Rectal smooth muscle tissue (tissue), 1 donor: Measurements from ENCODE around the gene CD7.

Source experiments
- H3K27ac ChIP-seq: one replicate; pipeline ENCODE4 v1.7.0; 2013; ENCODE audit warnings: low read depth, low read length, inconsistent platforms
- H3K27me3 ChIP-seq: one replicate; pipeline ENCODE4 v1.7.0; 2013; ENCODE audit warnings: low read length; ENCODE audit not compliant: control insufficient read depth, insufficient read depth
- H3K36me3 ChIP-seq: one replicate; pipeline ENCODE4 v1.7.0; 2013; ENCODE audit warnings: low read length; ENCODE audit not compliant: control insufficient read depth, insufficient read depth
- H3K4me1 ChIP-seq: one replicate; pipeline ENCODE4 v1.7.0; 2013; ENCODE audit warnings: low read length; ENCODE audit not compliant: control insufficient read depth, insufficient read depth
- H3K4me3 ChIP-seq: one replicate; pipeline ENCODE4 v1.7.0; 2013; ENCODE audit warnings: low read length
- H3K9ac ChIP-seq: one replicate; pipeline ENCODE4 v1.7.0; 2013; ENCODE audit warnings: low read length

Gene CD7

DNA sequence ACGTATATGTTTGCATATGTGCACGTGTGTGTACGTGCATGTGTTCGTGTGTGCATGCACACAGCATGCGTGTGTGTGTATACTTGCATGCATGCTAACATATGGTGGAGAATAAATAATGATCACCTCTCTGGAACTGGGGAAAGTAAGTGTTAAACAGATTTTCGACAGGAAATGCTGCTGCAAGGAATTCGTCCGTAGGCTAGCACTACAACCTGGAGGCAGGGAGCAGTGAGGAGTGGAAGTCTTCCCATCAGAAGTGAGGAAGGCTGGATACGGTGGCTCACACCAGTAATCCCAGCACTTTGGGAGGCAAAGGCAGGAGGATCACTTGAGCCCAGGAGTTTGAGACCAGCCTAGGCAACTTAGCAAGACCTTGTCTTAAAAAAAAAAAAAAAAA, 39.1 kb downstream of the CD7 start:
- H3K27ac ChIP-seq, result no peak overlapping the region
- H3K27me3 ChIP-seq, result no peaks in the 10 kb centered on the region
- no peak overlapping the region for H3K4me3 ChIP-seq
- no peak overlapping the region for H3K9ac ChIP-seq
- peaks cover 4% of the 10 kb centered on the region for H3K4me1 ChIP-seq
- no peaks in the 10 kb centered on the region for H3K36me3 ChIP-seq

DNA sequence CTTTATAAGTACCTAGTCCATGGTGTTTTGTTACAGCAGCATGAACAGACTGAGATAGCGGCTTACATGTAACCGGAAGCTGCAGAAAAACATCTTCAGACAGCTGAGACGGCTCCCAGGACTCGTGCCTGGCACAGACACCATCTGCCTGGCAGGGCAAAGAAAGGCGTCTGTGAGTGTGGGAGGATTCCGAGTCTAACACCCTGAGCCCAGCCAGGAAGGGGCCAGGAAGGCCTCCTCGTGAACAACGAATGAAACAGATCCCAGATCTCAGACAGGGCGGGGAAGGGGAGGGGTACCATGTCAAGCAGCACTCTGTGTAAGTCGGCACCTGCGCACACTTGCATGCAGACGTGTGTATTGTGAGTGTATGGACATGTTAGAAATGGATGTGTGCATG, 39.6 kb downstream of the CD7 start:
- Histone ChIP-seq H3K27me3 (no peaks in the 10 kb centered on the region), H3K9ac (no peak overlapping the region), H3K27ac (no peak overlapping the region), H3K36me3 (no peaks in the 10 kb centered on the region), H3K4me3 (no peak overlapping the region), H3K4me1 (peaks cover 4% of the 10 kb centered on the region)

DNA sequence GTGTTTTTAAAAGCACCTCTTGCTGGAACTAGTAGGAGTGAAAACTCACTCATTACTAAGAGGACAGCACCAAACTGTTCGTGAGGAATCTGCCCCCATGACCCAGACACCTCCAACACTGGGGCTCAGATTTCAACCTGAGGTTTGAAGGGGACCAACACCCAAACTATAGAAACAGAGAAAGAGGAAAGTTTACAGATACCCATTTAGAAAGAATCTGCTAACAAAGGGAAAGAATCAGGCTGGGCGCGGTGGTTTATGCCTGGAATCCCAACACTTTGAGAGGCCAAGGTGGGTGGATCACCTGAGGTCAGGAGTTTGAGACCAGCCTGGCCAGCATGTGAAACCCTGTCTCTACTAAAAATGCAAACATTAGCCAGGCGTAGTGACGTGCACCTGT, 40.5 kb downstream of the CD7 start:
- Histone ChIP-seq H3K9ac (no peak overlapping the region), H3K27me3 (no peaks in the 10 kb centered on the region), H3K4me3 (no peak overlapping the region), H3K27ac (no peak overlapping the region), H3K36me3 (no peaks in the 10 kb centered on the region), H3K4me1 (peaks cover 4% of the 10 kb centered on the region)

- peaks cover 9% of the 10 kb centered on the region for H3K36me3 ChIP-seq
- no peak overlapping the region for H3K4me3 ChIP-seq
- no peak overlapping the region for H3K9ac ChIP-seq
- no peak overlapping the region for H3K27ac ChIP-seq
- H3K27me3 ChIP-seq, result no peaks in the 10 kb centered on the region
- H3K4me1 ChIP-seq, result peaks cover 10% of the 10 kb centered on the region
Measured at GRCh38 chr17:82275326-82275725, 42.1 kb downstream of the CD7 start.

DNA sequence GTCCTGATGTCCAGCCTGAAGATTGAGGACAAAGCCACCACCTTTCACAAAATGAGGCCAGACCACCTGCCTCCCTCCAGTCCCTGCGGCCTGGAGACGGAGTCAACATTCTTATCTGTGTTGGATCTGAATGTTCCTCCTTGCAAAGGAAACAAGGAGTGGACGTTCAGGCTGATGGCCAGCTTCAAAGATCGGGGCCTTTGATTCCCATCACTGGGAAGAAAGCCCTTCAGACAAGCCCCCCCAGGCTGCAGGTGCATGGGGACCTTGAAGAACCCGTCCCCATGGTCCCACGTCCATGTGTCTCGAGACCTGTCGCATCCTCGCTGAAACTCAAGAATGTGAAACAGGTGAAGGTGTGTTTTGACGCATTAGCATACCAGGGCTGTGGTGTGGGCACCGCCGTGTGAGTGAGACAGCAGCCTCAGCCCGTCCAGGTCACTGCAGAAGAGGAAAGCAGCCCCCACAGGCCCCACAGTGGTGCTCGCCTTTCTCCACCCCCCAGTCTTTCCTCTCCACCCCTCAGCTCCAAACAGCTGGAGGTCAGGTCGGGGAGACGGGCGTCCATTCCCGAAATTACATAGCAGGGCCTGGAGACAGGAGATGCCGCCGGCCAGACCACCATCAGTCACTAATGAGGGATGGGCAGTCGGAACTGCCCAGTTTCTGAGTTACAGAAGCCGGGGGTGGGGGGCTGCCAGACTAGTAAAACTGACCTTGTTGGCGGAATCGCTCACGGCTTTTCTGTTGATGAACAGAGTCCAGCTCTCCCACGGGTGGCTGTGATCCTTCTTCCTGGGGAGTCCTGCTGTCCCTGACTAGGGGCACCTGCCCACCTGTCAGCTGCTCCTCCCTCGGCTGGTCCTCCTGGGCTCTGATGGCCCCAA, 43.0 kb downstream of the CD7 start:
- Histone ChIP-seq H3K9ac (peak overlapping the region; percentile 61), H3K4me3 (peak overlapping the region; percentile 83), H3K27ac (peak overlapping the region; percentile 54), H3K4me1 (peaks cover 17% of the 10 kb centered on the region), H3K27me3 (no peaks in the 10 kb centered on the region), H3K36me3 (peaks cover 10% of the 10 kb centered on the region)

GRCh38 chr17:82273327-82274133, 43.9 kb downstream of the CD7 start, which contains the start of gene CSNK1D:
Gene CSNK1D, minus strand, starts transcription at chr17:82273700. Its CDS starts 319 bp downstream, at chr17:82273381.
- Histone ChIP-seq H3K4me1 (peaks cover 23% of the 10 kb centered on the region), H3K27ac (peak within 1 kb of the TSS; percentile 96), H3K4me3 (peak within 1 kb of the TSS; percentile 83)

GRCh38 chr17:82272495-82273326, 44.7 kb downstream of the CD7 start:
- Histone ChIP-seq H3K27ac (peak overlapping the region; percentile 96), H3K4me1 (peaks cover 31% of the 10 kb centered on the region), H3K4me3 (peak overlapping the region; percentile 72), H3K27me3 (no peaks in the 10 kb centered on the region), H3K36me3 (peaks cover 10% of the 10 kb centered on the region), H3K9ac (no peak overlapping the region)

More at GRCh38 chr17:82273327-82274133, 43.9 kb downstream of the CD7 start, which contains the start of gene CSNK1D:
- peak within 1 kb of the TSS; percentile 61 for H3K9ac ChIP-seq
- peaks cover 10% of the 10 kb centered on the region for H3K36me3 ChIP-seq
- no peaks in the 10 kb centered on the region for H3K27me3 ChIP-seq

- Histone ChIP-seq H3K27me3 (no peaks in the 10 kb centered on the region), H3K9ac (no peak overlapping the region), H3K27ac (no peak overlapping the region), H3K4me3 (peak overlapping the region; percentile 30), H3K4me1 (peaks cover 41% of the 10 kb centered on the region), H3K36me3 (peaks cover 10% of the 10 kb centered on the region)
Measured at GRCh38 chr17:82271401-82271800, 46.0 kb downstream of the CD7 start.

DNA sequence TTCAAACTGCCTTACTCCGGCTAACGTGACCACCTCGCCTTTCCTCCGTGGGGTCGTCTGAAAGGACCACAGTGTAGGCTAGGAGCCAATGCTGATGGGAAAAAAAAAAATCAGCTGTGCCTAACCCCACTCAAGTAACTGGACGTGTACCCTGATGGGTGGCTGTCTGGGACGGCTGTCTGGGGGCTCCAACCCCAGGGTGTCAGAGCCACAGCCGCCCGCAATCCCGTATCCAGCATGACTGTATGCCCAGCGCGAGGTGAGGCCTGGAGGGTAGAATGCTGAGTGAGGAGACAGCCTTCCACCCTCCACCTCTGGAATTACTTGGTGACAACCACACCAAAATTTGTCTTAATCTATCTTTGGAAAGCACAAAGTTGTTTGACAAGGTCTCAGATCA, 46.8 kb downstream of the CD7 start:
- H3K4me1 ChIP-seq, result peaks cover 41% of the 10 kb centered on the region
- no peak overlapping the region for H3K4me3 ChIP-seq
- H3K9ac ChIP-seq, result no peak overlapping the region
- no peaks in the 10 kb centered on the region for H3K27me3 ChIP-seq
- peaks cover 14% of the 10 kb centered on the region for H3K36me3 ChIP-seq
- peak overlapping the region; percentile 95 for H3K27ac ChIP-seq

- H3K4me1 ChIP-seq, result peaks cover 41% of the 10 kb centered on the region
- H3K9ac ChIP-seq, result no peak overlapping the region
- H3K4me3 ChIP-seq, result no peak overlapping the region
- H3K36me3 ChIP-seq, result peaks cover 19% of the 10 kb centered on the region
- H3K27ac ChIP-seq, result peak overlapping the region; percentile 95
- no peaks in the 10 kb centered on the region for H3K27me3 ChIP-seq
Measured at GRCh38 chr17:82269882-82270500, 47.4 kb downstream of the CD7 start.

DNA sequence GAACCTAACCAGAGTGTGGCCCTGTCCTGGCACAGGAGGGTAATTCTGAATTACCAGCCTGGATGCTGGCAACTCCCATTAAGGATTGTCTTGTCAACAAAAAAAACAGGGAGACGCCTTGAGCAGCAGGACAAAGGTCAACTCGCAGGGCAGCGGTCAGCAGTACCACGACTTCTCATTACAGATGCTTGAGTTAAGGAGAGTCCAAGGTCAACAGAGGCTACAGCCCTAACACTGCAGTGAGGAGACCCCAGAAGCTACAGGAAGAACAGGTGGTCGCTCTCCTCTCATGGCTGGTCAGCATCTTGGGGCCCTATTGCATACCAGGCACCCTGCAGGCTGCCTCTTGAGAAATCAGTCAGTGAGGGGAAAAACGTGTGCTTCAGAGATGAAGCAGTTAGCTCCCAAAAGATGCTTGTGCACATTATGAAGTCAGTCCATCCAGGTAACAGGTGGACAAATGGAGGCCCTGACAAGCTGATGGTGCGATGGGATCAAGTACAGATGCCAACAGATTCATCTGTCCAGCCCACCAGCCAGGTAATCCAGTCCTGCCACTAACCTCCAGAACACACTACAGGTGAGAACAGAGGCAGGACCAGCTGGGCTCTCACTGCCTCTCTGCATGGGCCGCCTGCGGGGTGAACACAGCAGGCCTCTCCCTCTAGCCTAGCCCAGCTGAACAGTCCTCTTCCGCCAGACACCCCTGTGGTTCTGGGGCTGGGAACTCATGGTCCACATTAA, 48.1 kb downstream of the CD7 start:
- H3K4me1 ChIP-seq, result peaks cover 41% of the 10 kb centered on the region
- no peak overlapping the region for H3K4me3 ChIP-seq

More for the DNA sequence above, 48.1 kb downstream of the CD7 start:
- H3K27me3 ChIP-seq, result no peaks in the 10 kb centered on the region
- peaks cover 23% of the 10 kb centered on the region for H3K36me3 ChIP-seq
- no peak overlapping the region for H3K9ac ChIP-seq
- H3K27ac ChIP-seq, result peak overlapping the region; percentile 95
